ENCODE measurements around the gene MAPKAPK5. TPM values are rescaled to one million over a fixed set of nuclear protein-coding genes. Genes with fewer than 3 reads are reported as not detected.
"Not testable (repeated sequence)": the region's sequence is repeated elsewhere in the genome, so short reads cannot be mapped to it uniquely, and the experiment has no call there.

MAPKAPK5 gene
- total and polyA plus RNA-seq, 2 donors (not counting 3 experiments of a cell fraction or from before 2014, with no cell fraction given) = 22.8 to 47.1 TPM

DNA sequence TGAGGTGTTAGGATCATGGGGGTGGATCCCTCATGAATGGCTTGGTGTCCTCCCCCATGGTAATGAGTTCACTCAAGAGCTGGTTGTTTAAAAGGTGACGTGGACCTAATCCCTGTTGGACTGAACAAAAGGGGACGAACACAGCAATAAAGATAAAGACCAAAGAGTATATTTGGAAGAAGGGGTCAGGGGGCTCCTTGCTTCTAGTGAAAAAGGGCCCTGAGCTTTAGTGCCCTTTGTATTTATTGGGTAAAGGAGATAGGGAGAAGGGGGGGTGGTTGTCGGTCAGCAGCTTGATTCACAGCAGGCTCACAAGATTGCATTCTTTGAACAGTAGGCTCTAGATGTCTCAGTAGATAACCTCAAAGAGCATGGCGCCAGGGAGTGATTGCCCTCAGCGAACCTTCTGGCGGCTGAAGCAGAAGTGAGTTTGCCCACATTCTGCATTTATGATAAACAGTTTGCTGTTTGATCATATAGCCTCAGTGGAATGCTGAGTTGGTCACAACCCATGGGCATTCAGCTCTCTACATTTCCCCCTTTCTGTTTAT is 25.9 kb upstream of the MAPKAPK5 start:
- no TSS peak for BruUV-seq (replicated peaks)

DNA sequence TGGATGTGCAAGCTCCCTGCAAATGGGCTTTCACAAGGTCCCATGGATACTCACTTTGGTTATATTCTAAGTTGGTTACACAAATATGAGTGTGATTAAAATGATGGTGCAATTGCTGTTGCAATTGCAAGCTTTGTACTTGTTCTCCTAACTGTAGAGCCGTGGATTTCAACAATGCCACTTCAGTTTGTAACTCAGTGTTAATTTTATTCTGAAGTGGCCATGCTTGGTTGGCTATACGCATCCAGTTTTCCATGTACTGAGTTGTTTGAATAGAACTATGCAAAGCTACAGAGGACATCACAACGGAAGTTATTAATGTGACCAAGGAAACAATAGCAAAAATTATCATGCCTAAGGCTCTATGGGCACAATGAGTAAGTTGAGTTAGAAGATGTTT is 25.1 kb upstream of the MAPKAPK5 start:
- H3K4me1 ChIP-seq (ENCODE audit: control insufficient read depth, extremely low read depth, insufficient read depth, low read length); H3K79me2 ChIP-seq (ENCODE audit: control insufficient read depth, insufficient read depth, low read length); H4K20me1 ChIP-seq (replicated peaks; ENCODE audit: control insufficient read depth, extremely low read depth, insufficient read depth, low read length); POLR2A ChIA-PET; DNase-seq (ENCODE audit: low read depth, low spot score); H3K9ac ChIP-seq (replicated peaks; ENCODE audit: extremely low read depth, insufficient read depth, low read length); H3K27ac ChIP-seq (ENCODE audit: insufficient read depth, low read depth, low read length); FAIRE-seq; BruUV-seq (replicated peaks); H3K9me1 ChIP-seq (replicated peaks; ENCODE audit: control insufficient read depth, extremely low read depth, insufficient read depth, low read length); intact Hi-C loops (cut with micrococcal nuclease); H3K9me3 ChIP-seq (replicated peaks; ENCODE audit: control insufficient read depth, insufficient read depth, low read length); H3K4me3 ChIP-seq (replicated peaks in 1 of 3; ENCODE audit: insufficient read depth in 1 of 3, low read depth in 1 of 3, low read length in 3 of 3); H2AFZ ChIP-seq (ENCODE audit: low read depth, low read length); H3K4me2 ChIP-seq (ENCODE audit: insufficient read depth, low read length); H3K36me3 ChIP-seq (ENCODE audit: control insufficient read depth in 2 of 2, extremely low read depth in 1 of 2, insufficient read depth in 2 of 2, low read length in 2 of 2): not testable (repeated sequence)
- peaks cover 7 to 12% of the 10 kb centered on the region in 2 experiments for H3K27me3 ChIP-seq (ENCODE audit: control insufficient read depth in 2 of 2, insufficient read depth in 2 of 2, low read length in 2 of 2)
- dilution Hi-C loops (cut with MboI; ENCODE audit: extremely low pct_ligation_motif_present, low sequenced_read_pairs) = loop anchor here (25.0 kb wide), 1 partner anchor 130 kb away; the partner anchor contains the start of genes ACAD10 and BRAP
- CTCF ChIA-PET = interaction anchor here (5.5 kb wide), 1 partner anchor 62 kb away, joined by 262 read pairs; no protein-coding TSS in a partner anchor

More for the DNA sequence above, 25.9 kb upstream of the MAPKAPK5 start:
- Histone ChIP-seq H3K9me1 (replicated peaks; ENCODE audit: control insufficient read depth, extremely low read depth, insufficient read depth, low read length) (no peaks in the 10 kb centered on the region), H3K36me3 (ENCODE audit: control insufficient read depth in 2 of 2, extremely low read depth in 1 of 2, insufficient read depth in 2 of 2, low read length in 2 of 2) (no peaks in the 10 kb centered on the region), H3K27ac (ENCODE audit: insufficient read depth, low read depth, low read length) (no peak overlapping the region), H3K4me3 (replicated peaks in 1 of 3; ENCODE audit: insufficient read depth in 1 of 3, low read depth in 1 of 3, low read length in 3 of 3) (no peak overlapping the region), H4K20me1 (replicated peaks; ENCODE audit: control insufficient read depth, extremely low read depth, insufficient read depth, low read length) (no peaks in the 10 kb centered on the region), H3K79me2 (ENCODE audit: control insufficient read depth, insufficient read depth, low read length) (no peaks in the 10 kb centered on the region), H2AFZ (ENCODE audit: low read depth, low read length) (no peak overlapping the region), H3K9ac (replicated peaks; ENCODE audit: extremely low read depth, insufficient read depth, low read length) (no peak overlapping the region), H3K4me2 (ENCODE audit: insufficient read depth, low read length) (no peak overlapping the region), H3K27me3 (ENCODE audit: control insufficient read depth in 2 of 2, insufficient read depth in 2 of 2, low read length in 2 of 2) (peaks cover 7 to 9% of the 10 kb centered on the region in 2 experiments), H3K9me3 (replicated peaks; ENCODE audit: control insufficient read depth, insufficient read depth, low read length) (no peaks in the 10 kb centered on the region), H3K4me1 (ENCODE audit: control insufficient read depth, extremely low read depth, insufficient read depth, low read length) (no peaks in the 10 kb centered on the region)
- dilution Hi-C loops (cut with MboI; ENCODE audit: extremely low pct_ligation_motif_present, low sequenced_read_pairs) = loop anchor here (25.0 kb wide), 1 partner anchor 129 kb away; the partner anchor contains the start of genes ACAD10 and BRAP
- TF ChIP-seq GATA2 (IDR thresholded peaks at IDR 0.05; ENCODE audit: insufficient read depth, insufficient read length, low read depth, low read length) = no peak
- TF ChIP-seq POLR2A (IDR thresholded peaks at IDR 0.05; ENCODE audit: low read depth, low read length) = no peak
- FAIRE-seq (no peak), DNase-seq (ENCODE audit: low read depth, low spot score) (no peak)
- ChIA-PET CTCF (interaction anchor here (1.3 to 5.5 kb wide), 2 partner anchors 61 to 123 kb away, joined by 3 to 262 read pairs; no protein-coding TSS in a partner anchor), POLR2A (interaction anchor here (0.6 kb wide), 1 partner anchor 65 kb away, joined by 7 read pairs; no protein-coding TSS in a partner anchor)
- intact Hi-C loops (cut with micrococcal nuclease) = no loop called here

Measured in endothelial cell of umbilical vein (primary cell).